ENCODE measurements around the gene LAPTM4A.
"Not testable (repeated sequence)": the region's sequence is repeated elsewhere in the genome, so short reads cannot be mapped to it uniquely, and the experiment has no call there.

The LAPTM4A gene

DNA sequence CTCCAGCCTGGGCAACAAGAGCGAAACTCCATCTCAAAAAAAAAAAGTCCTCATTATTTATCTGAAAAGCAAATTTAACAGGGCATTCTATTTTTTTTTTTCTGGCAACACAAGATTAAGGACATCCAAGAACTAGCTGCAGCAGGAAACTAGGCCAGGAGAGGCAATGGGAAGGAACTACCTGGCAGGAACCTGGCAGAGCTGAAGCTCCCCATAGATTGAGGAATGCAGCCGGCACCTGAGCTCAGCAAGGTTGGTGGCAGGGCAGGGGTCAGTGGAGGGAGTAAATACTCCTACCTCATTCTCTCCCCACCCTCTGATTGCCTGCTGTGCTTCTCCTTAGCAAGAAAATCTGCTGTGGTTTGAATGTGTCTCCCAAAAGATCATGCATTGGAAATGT is 30.4 kb upstream of the LAPTM4A start:
- DNase-seq (ENCODE audit: low read depth): no peak
- H3K4me3 ChIP-seq (ENCODE audit: low read depth, low read length): no peak overlapping the region
- no peak for TF ChIP-seq CTCF (IDR thresholded peaks at IDR 0.05; ENCODE audit: insufficient read depth, low read depth, low read length, missing control alignments)

GRCh38 chr2:20080839-20081415 is 29.5 kb upstream of the LAPTM4A start:
- no peak overlapping the region for H3K4me3 ChIP-seq (ENCODE audit: low read depth, low read length)
- no peak for DNase-seq (ENCODE audit: low read depth)

DNA sequence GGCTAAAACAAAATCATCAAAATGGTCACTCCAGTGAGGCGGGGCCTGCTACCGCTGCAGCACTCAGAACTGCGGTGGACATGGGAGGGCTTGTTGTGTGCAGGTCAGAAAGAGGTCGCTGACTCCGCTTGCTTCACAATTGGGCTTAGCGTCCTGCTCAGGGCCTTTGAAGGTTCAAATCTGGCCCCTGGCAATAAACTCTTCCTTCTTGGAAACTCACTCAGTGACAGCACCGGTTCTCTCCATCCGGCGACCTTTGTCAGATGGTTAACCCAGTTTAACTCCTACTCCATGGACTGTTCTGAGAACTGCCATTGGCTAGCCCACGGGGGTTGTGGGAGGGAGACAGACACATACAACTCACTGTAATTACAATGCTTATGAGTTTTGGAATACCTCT is 29.0 kb upstream of the LAPTM4A start:
- no peak overlapping the region for H3K4me3 ChIP-seq (ENCODE audit: low read depth, low read length)
- no peak for TF ChIP-seq CTCF (IDR thresholded peaks at IDR 0.05; ENCODE audit: insufficient read depth, low read depth, low read length, missing control alignments)
- no peak for DNase-seq (ENCODE audit: low read depth)

More at GRCh38 chr2:20080839-20081415, 29.5 kb upstream of the LAPTM4A start:
- TF ChIP-seq CTCF (IDR thresholded peaks at IDR 0.05; ENCODE audit: insufficient read depth, low read depth, low read length, missing control alignments): no peak

DNA sequence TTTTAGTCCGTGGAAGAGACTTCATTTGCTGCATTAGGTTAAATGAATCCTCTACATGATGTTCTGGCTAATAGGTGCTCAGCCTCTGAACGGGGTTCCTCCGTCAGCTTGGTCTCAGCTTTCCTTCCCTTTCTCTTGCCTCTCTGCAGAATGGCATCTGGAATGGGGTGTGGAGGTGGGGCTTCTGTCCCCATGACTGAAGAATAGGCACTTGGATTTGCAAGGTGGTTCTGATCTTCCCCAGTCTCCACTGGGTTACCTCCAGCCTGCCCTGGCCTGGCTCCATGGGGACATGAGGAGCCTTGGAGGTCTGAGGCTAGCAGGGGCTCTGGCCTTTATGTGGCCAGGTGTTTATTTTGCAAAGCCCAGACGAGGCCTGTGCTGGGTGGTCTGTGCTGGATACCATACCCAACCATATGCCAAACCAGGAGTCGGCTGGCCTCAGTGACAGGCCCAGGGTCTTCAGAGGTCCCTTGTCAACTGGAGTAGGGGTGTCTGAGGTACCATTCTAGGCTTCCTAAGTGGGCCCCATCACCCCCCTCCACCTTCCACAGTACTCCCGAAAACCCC is 28.2 kb upstream of the LAPTM4A start:
- H3K4me3 ChIP-seq (ENCODE audit: low read depth, low read length): no peak overlapping the region
- TF ChIP-seq CTCF (IDR thresholded peaks at IDR 0.05; ENCODE audit: insufficient read depth, low read depth, low read length, missing control alignments): no peak
- no peak for DNase-seq (ENCODE audit: low read depth)

DNA sequence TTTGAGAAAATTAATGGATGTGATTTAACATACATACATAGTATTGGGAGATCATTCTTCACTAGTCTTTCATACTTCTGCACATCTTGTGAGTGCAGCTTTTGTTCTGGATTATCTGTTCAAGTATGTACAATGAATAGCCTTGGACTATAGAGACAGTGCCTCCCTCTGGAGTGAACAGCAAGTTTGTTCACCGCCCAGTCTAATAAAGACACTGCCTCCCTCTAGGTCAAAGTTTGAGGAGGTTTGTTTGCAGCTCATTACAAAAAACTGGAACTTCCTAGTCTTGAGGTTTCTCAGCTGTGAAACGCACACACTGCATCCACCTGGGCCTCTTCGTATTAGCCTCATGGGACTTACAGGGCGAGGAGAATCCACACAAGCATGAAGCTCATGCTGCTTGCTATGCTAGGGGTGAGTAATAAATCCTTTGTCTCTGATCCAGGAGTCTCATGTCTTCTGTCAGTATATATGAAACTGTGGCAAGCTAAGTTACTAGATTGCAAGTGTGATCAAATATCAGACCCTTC is 26.0 kb upstream of the LAPTM4A start:
- H3K4me3 ChIP-seq (ENCODE audit: low read depth, low read length): no peak overlapping the region
- no peak for DNase-seq (ENCODE audit: low read depth)
- no peak for TF ChIP-seq CTCF (IDR thresholded peaks at IDR 0.05; ENCODE audit: insufficient read depth, low read depth, low read length, missing control alignments)

DNA sequence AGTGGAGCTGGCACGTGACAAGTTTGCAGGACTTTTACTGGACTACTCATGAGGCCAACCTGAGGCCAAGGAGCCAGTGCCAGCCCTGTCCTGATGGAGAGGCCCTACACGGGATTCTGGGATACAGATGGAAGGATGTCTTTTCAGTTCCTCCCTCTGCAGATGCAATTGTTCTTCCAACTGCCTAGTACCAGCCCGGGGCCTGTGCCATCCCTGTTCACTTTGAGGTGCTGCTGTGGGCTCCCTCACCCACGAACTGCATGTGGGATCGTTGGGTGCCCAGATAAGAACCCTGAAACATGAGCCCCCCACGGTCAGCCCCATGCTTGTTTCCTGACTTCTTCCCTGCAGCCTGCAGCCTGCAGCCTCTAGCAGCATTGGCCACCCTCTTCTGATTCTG is 25.3 kb upstream of the LAPTM4A start:
- no peak for DNase-seq (ENCODE audit: low read depth)
- no peak overlapping the region for H3K4me3 ChIP-seq (ENCODE audit: low read depth, low read length)
- TF ChIP-seq CTCF (IDR thresholded peaks at IDR 0.05; ENCODE audit: insufficient read depth, low read depth, low read length, missing control alignments): no peak

DNA sequence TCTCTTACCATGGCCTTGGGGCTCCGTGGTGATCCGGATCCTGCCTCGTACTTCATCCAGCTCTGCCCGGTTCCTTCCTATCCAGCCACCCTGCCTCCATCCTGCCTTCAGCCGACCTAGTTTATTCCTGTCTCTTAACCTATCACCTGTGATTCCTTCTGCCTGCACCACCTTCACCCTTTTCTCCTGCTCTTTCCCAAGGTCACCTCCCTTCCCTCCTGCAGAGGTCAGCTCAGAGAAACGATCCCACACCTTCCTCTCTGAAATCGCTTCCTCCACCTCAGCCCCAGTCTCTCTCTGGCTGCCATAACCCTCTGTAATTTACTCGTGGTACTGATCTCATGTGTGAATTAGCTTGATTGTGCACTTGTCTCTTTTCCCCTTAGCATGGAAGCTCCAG is 23.5 kb upstream of the LAPTM4A start:
- H3K4me3 ChIP-seq (ENCODE audit: low read depth, low read length): no peak overlapping the region
- no peak for DNase-seq (ENCODE audit: low read depth)
- no peak for TF ChIP-seq CTCF (IDR thresholded peaks at IDR 0.05; ENCODE audit: insufficient read depth, low read depth, low read length, missing control alignments)

GRCh38 chr2:20074046-20074648 is 22.7 kb upstream of the LAPTM4A start:
- not testable (repeated sequence) for H3K4me3 ChIP-seq (ENCODE audit: low read depth, low read length); DNase-seq (ENCODE audit: low read depth)

Data from GM12865 (cell line).